ENCODE measurements around the gene RASD1. TPM values are rescaled to one million over a fixed set of nuclear protein-coding genes. Genes with fewer than 3 reads are reported as not detected.

The RASD1 gene
- total RNA-seq, 1 donor from 2014 or later = 1.0 TPM

- H3K4me1 Mint-ChIP-seq = peaks cover 8% of the 10 kb centered on the region
- intact Hi-C loops (cut with micrococcal nuclease) = no loop called here
- no peak for ATAC-seq (ENCODE audit: low read depth)
- peaks cover 7% of the 10 kb centered on the region for H3K27me3 Mint-ChIP-seq
- no peak overlapping the region for H3K27ac Mint-ChIP-seq
- H3K36me3 Mint-ChIP-seq (ENCODE audit: low read depth) = peaks cover 5% of the 10 kb centered on the region
- peaks cover 2% of the 10 kb centered on the region for H3K9me3 Mint-ChIP-seq
- POLR2A ChIA-PET = no interaction called here
- DNase-seq = no peak
- TF ChIP-seq CTCF (IDR thresholded peaks at IDR 0.05) = no peak
- H3K4me3 Mint-ChIP-seq = no peak overlapping the region
- CTCF ChIA-PET = interaction anchor here (0.5 kb wide), 1 partner anchor 16 kb away, joined by 3 read pairs; no protein-coding TSS in a partner anchor
These were observed 23.8 kb downstream of the RASD1 start for GRCh38 chr17:17472333-17472920.

DNA sequence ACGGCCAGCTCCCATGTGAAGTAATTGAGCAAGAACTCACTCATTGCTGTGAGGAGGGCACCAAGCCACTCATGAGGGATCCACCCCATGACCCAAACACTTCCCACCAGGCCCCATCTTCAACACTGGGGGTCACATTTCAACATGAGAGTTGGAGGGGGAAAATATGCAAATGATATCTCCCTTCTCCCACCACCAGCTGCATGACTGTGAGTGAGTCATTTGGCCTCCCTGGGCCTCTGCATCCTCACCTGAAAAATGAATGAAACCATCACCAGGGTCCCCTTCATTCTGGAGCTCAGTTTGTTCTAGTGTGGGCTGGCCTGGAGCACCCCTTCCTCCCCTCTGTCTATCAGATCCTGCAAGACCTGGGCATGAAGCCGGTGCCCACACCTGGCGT lies 26.2 kb downstream of the RASD1 start:
- Mint-ChIP-seq H3K9me3 (peaks cover 2% of the 10 kb centered on the region), H3K4me1 (no peaks in the 10 kb centered on the region), H3K36me3 (ENCODE audit: low read depth) (no peaks in the 10 kb centered on the region), H3K27me3 (peaks cover 16% of the 10 kb centered on the region), H3K4me3 (no peak overlapping the region), H3K27ac (no peak overlapping the region)
- TF ChIP-seq CTCF (IDR thresholded peaks at IDR 0.05) = no peak
- DNase-seq (no peak), ATAC-seq (ENCODE audit: low read depth) (no peak)
- intact Hi-C loops (cut with micrococcal nuclease) = no loop called here
- POLR2A ChIA-PET = interaction anchor here (0.6 kb wide), 1 partner anchor 560 kb away, joined by 6 read pairs; no protein-coding TSS in a partner anchor
- CTCF ChIA-PET = no interaction called here

DNA sequence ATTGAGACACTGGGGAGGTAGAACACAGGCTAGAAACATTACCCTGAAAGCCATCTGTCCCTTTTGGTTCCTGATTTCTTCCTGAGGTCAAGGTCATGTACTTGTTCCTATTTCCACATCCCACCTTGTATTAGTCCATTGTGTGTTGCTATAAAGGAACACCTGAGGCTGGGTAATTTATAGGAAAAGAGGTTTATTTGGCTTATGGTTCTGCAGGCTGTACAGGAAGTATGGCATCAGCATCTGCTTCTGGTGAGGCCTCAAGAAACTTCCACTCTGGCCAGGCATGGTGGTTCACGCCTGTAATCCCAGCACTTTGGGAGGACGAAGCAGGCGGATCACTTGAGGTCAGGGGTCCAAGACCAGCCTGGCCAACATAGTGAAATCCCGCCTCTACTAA lies 26.8 kb downstream of the RASD1 start:
- Mint-ChIP-seq H3K36me3 (ENCODE audit: low read depth) (no peaks in the 10 kb centered on the region), H3K4me1 (no peaks in the 10 kb centered on the region), H3K4me3 (no peak overlapping the region), H3K27me3 (peaks cover 18% of the 10 kb centered on the region), H3K9me3 (peaks cover 2% of the 10 kb centered on the region), H3K27ac (no peak overlapping the region)
- no peak for DNase-seq
- TF ChIP-seq CTCF (IDR thresholded peaks at IDR 0.05) = no peak
- CTCF ChIA-PET = no interaction called here
- POLR2A ChIA-PET = no interaction called here
- intact Hi-C loops (cut with micrococcal nuclease) = no loop called here
- no peak for ATAC-seq (ENCODE audit: low read depth)

GRCh38 chr17:17468217-17469010 lies 27.8 kb downstream of the RASD1 start:
- POLR2A ChIA-PET = no interaction called here
- DNase-seq (no peak), ATAC-seq (ENCODE audit: low read depth) (no peak)
- H3K27ac Mint-ChIP-seq = no peak overlapping the region
- H3K27me3 Mint-ChIP-seq = peaks cover 24% of the 10 kb centered on the region
- H3K36me3 Mint-ChIP-seq (ENCODE audit: low read depth) = no peaks in the 10 kb centered on the region
- H3K4me1 Mint-ChIP-seq = no peaks in the 10 kb centered on the region
- H3K9me3 Mint-ChIP-seq = peaks cover 2% of the 10 kb centered on the region
- H3K4me3 Mint-ChIP-seq = no peak overlapping the region
- CTCF ChIA-PET = no interaction called here
- intact Hi-C loops (cut with micrococcal nuclease) = no loop called here
- no peak for TF ChIP-seq CTCF (IDR thresholded peaks at IDR 0.05)

DNA sequence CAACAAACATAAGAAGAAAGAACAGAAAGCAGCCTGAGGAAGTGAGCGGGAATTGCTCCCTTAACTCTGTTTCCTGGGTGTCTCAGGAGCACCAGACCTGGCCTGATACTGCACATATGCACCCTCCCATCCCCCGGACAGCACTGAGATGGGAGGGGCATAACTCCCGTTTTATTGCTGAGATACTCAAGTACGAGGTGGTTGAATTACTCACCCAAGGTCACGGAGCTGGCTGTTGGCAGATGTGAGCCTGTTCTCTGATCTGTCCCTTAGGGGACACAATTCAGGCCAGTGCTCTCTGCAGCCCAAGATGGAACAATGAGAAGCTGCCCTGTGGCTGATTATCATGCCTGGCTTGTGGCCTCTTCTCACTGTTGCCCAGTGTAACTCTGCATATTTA lies 28.5 kb downstream of the RASD1 start:
- Mint-ChIP-seq H3K27me3 (peaks cover 24% of the 10 kb centered on the region), H3K4me3 (no peak overlapping the region), H3K4me1 (no peaks in the 10 kb centered on the region), H3K9me3 (peaks cover 2% of the 10 kb centered on the region), H3K36me3 (ENCODE audit: low read depth) (no peaks in the 10 kb centered on the region), H3K27ac (no peak overlapping the region)
- DNase-seq = no peak
- no peak for ATAC-seq (ENCODE audit: low read depth)
- CTCF ChIA-PET = no interaction called here
- TF ChIP-seq CTCF (IDR thresholded peaks at IDR 0.05) = no peak
- POLR2A ChIA-PET = no interaction called here
- intact Hi-C loops (cut with micrococcal nuclease) = no loop called here

All from activated B cell treated with CpG ODN at 0.5 μM for 24 hours (primary cell).